GM12801 (cell line): ENCODE data around the gene FRMD8.

ENCODE experiments used
- TF ChIP-seq, protein P1 (sequence below): IDR thresholded peaks from one replicate; pipeline ENCODE4 v1.5.1; 2011; ENCODE audit warnings: control low read depth; ENCODE audit not compliant: insufficient read length; ENCODE audit errors: extremely low read depth

FRMD8 gene

DNA sequence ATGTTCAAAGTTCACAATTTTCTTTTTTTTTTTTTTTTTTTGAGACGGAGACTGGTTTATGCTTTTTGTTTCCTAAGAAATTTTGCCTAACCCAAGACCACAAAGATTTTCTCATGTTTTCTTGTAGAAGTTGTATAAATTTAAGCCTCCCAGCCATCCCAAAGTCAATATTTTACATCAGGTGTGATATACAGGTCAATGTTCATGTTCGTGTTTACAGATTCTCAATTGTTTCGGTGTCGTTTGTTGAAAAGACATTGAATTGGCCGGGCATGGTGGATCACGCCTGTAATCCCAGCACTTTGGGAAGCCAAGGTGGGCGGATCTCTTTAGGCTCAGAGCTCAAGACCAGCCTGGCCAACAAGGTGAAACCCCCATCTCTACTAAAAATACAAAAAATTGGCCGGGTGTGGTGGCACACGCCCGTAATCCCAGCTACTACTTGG lies 15.4 kb downstream of the FRMD8 start:
- TF ChIP-seq, protein P1, sequence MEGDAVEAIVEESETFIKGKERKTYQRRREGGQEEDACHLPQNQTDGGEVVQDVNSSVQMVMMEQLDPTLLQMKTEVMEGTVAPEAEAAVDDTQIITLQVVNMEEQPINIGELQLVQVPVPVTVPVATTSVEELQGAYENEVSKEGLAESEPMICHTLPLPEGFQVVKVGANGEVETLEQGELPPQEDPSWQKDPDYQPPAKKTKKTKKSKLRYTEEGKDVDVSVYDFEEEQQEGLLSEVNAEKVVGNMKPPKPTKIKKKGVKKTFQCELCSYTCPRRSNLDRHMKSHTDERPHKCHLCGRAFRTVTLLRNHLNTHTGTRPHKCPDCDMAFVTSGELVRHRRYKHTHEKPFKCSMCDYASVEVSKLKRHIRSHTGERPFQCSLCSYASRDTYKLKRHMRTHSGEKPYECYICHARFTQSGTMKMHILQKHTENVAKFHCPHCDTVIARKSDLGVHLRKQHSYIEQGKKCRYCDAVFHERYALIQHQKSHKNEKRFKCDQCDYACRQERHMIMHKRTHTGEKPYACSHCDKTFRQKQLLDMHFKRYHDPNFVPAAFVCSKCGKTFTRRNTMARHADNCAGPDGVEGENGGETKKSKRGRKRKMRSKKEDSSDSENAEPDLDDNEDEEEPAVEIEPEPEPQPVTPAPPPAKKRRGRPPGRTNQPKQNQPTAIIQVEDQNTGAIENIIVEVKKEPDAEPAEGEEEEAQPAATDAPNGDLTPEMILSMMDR: no peak

DNA sequence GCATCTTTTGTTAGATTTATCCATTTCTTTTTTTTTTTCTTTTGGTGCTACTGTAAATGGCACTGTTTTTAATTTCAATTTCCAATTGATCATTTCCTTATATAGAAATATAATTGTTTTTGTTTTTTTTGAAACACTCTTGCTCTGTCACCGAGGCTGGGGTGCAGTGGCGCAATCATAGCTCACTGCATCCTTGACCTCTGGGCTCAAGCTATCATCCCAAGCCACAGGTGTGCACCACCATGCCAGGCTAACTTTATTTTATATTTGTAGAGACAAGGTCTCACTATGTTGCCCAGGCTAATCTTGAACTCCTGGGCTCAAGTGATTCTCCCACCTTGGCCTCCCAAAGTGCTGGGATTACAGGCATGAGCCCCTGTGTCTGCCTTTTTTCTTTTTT lies 16.4 kb downstream of the FRMD8 start:
- TF ChIP-seq, protein P1: no peak

DNA sequence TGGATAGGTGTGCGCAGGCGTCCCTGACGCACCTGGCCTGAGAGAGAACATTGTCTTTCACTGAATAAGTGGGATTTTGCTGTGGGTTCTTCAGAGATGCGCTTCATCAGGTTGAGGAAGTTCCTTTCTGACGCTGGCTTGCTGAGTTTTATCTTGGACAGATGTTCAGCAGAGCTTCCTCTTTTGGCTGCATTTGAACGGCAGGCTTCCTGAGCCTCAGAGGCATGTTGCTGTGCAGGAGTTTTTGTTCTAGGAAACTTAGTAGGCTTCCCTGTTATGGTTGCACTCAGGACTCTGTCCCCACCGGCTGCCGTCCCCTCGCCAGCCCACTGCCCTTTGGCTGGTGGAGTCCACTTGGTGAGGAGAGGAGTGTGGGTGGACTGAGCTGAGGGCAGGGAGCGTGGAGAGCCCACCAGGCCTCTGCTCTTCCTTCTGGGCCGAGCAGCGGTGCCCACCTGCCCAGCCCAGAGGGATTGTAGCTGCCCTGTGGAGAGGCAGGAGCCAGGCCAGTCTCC lies 17.2 kb downstream of the FRMD8 start:
- TF ChIP-seq, protein P1: no peak

DNA sequence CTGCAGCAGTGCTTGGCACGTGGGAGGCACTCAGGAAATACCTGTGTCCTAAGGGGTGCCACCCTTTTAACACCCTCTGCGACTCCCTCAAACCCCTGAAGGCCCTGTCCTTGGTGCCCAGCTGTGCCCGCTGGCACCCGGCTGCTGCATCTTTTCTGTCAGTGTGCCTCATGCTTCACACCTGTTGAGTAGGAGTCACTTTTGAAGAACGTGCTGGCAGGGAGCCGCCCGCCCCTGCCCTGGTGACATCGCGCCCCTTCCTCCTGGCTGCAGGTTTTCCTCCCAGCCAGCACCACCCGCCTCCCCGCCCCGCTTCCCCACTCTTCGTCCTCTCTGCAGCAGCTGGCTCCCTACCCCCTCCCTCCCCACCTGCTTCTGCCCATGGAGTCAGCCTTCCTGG lies 17.8 kb downstream of the FRMD8 start:
- TF ChIP-seq, protein P1: no peak

DNA sequence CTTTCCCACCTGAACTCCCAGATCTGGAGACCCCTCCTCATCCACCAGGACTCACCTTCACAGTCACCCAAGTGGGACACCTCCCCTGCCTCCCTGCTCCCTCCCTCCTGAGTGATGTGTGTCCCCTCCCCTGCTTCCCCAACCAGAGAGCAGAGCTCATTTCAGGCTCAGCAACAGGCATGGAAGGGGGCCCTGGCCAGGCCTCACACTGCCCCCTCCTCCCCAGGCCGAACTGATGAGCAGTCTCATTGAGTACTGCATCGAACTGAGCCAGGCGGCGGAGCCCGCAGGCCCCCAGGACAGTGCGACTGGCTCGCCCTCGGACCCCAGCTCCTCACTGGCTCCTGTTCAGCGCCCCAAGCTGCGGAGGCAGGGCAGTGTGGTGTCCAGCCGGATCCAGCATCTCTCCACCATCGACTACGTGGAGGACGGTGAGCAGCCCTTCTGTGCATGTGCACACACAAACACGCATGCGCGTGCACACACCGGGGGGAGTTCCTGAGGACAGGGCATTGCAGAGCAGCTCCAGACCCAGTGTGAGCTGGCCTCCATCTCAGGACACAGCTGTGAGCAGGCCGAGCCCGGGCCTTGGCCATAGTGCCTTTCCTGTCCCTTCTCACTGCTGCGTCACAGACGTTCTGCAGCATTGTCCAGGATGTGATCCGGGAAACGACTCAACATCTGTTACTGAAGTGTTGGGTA lies 18.4 kb downstream of the FRMD8 start:
- TF ChIP-seq, protein P1: no peak

DNA sequence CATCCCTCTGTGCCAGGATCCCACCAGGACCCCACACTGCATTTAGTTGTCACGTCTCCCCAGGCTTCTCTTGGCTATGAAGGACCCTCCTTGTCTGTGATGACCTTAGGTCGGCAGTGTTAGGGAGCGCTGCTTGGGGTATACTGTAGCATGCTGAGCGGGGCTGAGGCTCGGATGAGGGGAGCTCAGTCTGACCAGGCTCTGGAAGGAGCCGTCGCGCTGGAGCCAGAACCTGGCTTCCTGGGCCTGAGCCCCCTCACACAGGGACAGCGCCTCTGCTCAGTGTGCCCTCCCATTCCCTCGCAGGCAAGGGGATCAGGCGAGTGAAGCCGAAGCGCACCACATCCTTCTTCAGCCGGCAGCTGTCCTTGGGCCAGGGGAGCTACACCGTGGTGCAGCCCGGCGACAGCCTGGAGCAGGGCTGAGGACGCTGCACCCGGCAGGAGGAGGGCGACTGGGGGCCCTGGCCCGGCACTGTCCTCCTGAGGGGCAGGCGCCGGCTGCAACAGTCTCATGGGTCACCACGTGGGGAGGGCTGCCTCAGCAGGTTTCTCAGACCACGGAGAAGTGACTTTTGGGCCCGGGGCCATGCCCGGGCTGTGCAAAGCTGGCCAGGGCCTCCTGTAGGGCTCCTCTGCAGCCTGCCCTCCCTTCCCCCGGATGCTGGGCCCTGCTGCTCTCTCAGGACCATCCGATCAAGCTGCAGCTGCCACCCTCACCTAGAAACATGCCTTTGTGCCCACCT lies 24.7 kb downstream of the FRMD8 start:
- TF ChIP-seq, protein P1: no peak

DNA sequence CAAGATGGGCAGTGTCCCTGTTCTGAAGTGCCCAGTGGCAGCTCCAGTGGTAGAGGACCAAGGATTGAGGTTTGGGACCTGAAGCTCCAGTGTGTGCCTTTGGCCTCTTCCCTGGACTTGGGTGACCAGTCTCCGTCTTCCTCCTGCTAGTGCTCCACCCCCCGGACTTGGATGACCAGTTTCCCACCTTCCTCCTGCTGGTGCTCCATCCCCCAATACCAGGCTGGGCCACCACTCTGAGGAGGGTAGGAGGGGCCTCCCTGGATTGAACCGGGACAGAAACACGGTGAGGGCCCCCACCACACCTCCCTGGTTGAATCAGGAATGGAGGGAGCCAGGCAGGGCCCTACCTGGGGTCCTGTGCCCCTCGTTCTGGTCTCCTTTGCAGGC lies 25.2 kb downstream of the FRMD8 start:
- TF ChIP-seq, protein P1: no peak
